Globus pallidus (tissue), 1 donor: Measurements from ENCODE around the gene RALBP1.

Experiments
- DNase-seq: peaks from one replicate; pipeline ENCODE4 v3.0.0-alpha.2; 2015; ENCODE audit warnings: low spot score

The RALBP1 gene

GRCh38 chr18:9507565-9508088 is 32.3 kb downstream of the RALBP1 start:
- no peak for DNase-seq

GRCh38 chr18:9508446-9509025 is 33.2 kb downstream of the RALBP1 start:
- DNase-seq, result no peak

- DNase-seq, result no peak
Measured at GRCh38 chr18:9513971-9514512, 38.7 kb downstream of the RALBP1 start.

- peak; percentile 11 for DNase-seq
Measured at GRCh38 chr18:9516437-9517064, 41.2 kb downstream of the RALBP1 start.

- DNase-seq, result no peak
Measured at GRCh38 chr18:9517869-9518268, 42.6 kb downstream of the RALBP1 start.

GRCh38 chr18:9519399-9519798 is 44.1 kb downstream of the RALBP1 start:
- DNase-seq, result no peak

GRCh38 chr18:9520666-9521065 is 45.4 kb downstream of the RALBP1 start:
- DNase-seq, result no peak

- no peak for DNase-seq
Measured at GRCh38 chr18:9521770-9522169, 46.5 kb downstream of the RALBP1 start.

- DNase-seq, result no peak
Measured at GRCh38 chr18:9522952-9523351, 47.6 kb downstream of the RALBP1 start.

GRCh38 chr18:9526458-9526857 is 51.1 kb downstream of the RALBP1 start:
- DNase-seq, result no peak

- DNase-seq, result no peak
Measured at GRCh38 chr18:9530226-9531009, 55.1 kb downstream of the RALBP1 start.

GRCh38 chr18:9531791-9532410 is 56.6 kb downstream of the RALBP1 start:
- no peak for DNase-seq

GRCh38 chr18:9534844-9535243 is 59.5 kb downstream of the RALBP1 start:
- no peak for DNase-seq

- peak; percentile 79 for DNase-seq
Measured at GRCh38 chr18:9535430-9535991, 60.2 kb downstream of the RALBP1 start.

GRCh38 chr18:9536354-9537152 is 61.2 kb downstream of the RALBP1 start:
- DNase-seq, result no peak

GRCh38 chr18:9537677-9538076 is 62.4 kb downstream of the RALBP1 start:
- DNase-seq, result no peak

GRCh38 chr18:9539283-9539682 is 64.0 kb downstream of the RALBP1 start:
- DNase-seq, result no peak

GRCh38 chr18:9539938-9540337 is 64.6 kb downstream of the RALBP1 start:
- DNase-seq, result no peak

- no peak for DNase-seq
Measured at GRCh38 chr18:9542924-9543323, 67.6 kb downstream of the RALBP1 start.

- no peak for DNase-seq
Measured at GRCh38 chr18:9545029-9545428, 69.7 kb downstream of the RALBP1 start.

GRCh38 chr18:9546468-9546867 is 71.2 kb downstream of the RALBP1 start:
- DNase-seq, result no peak
